DND-41 (cell line): ENCODE results near the gene EXD3.
"Not testable (repeated sequence)": the region's sequence is repeated elsewhere in the genome, so short reads cannot be mapped to it uniquely, and the experiment has no call there.

Experiments
- ATAC-seq: fragments of 200-7000 bp; cut with Tn5 transposase; 3 replicates; pipeline ENCODE4 v1.9.1; 2021; ENCODE audit warnings: low read depth; ENCODE audit not compliant: insufficient read depth
- DNase-seq: peaks from one replicate; pipeline ENCODE4 v3.0.0-alpha.2; 2020
- H2AFZ ChIP-seq: 2 replicates; pipeline ENCODE4 v1.6.0; 2012; ENCODE audit warnings: low read depth, low read length
- H3K27ac ChIP-seq: 2 replicates; pipeline ENCODE4 v1.5.1; 2012; ENCODE audit warnings: low read length, inconsistent platforms
- H3K27me3 ChIP-seq: fragments of 200-600 bp; sonication (generic); 2 replicates; pipeline ENCODE4 v1.6.0; 2012; ENCODE audit warnings: low read length, mild to moderate bottlenecking, inconsistent platforms; ENCODE audit not compliant: insufficient read depth, poor library complexity
- H3K36me3 ChIP-seq: 2 replicates; pipeline ENCODE4 v1.5.1; 2012; ENCODE audit warnings: low read length, inconsistent platforms; ENCODE audit not compliant: insufficient read depth
- H3K4me1 ChIP-seq: 2 replicates; pipeline ENCODE4 v1.5.1; 2012; ENCODE audit warnings: mild to moderate bottlenecking, low read length; ENCODE audit not compliant: insufficient read depth
- H3K4me2 ChIP-seq: 2 replicates; pipeline ENCODE4 v1.6.0; 2012; ENCODE audit warnings: mild to moderate bottlenecking, moderate library complexity, low read length, inconsistent platforms; ENCODE audit not compliant: insufficient read depth
- H3K4me3 ChIP-seq, 2 experiments: fragments of 200-600 bp in 1 of 2; shearing (Covaris generic) in 1 of 2; 2 replicates each; pipeline ENCODE4 v1.5.1; 2012 to 2016; ENCODE audit warnings: inconsistent platforms in 2 of 2, low read length in 2 of 2, mild to moderate bottlenecking in 2 of 2, low read depth in 1 of 2, moderate library complexity in 1 of 2
- H3K79me2 ChIP-seq: 2 replicates; pipeline ENCODE4 v1.6.0; 2012; ENCODE audit warnings: low read length, inconsistent platforms; ENCODE audit not compliant: insufficient read depth
- H3K9ac ChIP-seq: 2 replicates; pipeline ENCODE4 v1.6.0; 2012; ENCODE audit warnings: low read depth, mild to moderate bottlenecking, inconsistent platforms, low read length, moderate library complexity
- H3K9me3 ChIP-seq: 2 replicates; pipeline ENCODE4 v1.5.1; 2012; ENCODE audit warnings: low read length, moderate library complexity, mild to moderate bottlenecking, inconsistent platforms; ENCODE audit not compliant: insufficient read depth, severe bottlenecking
- H4K20me1 ChIP-seq: 2 replicates; pipeline ENCODE4 v1.6.0; 2012; ENCODE audit warnings: low read length; ENCODE audit not compliant: insufficient read depth
- EZH2 ChIP-seq: IDR thresholded peaks from 3 replicates; pipeline ENCODE4 v1.6.1; 2012; ENCODE audit warnings: borderline replicate concordance, low read depth, mild to moderate bottlenecking, moderate library complexity, low read length, inconsistent platforms; ENCODE audit not compliant: severe bottlenecking
- TF ChIP-seq, protein P1 (sequence below): IDR thresholded peaks from 2 replicates; pipeline ENCODE4 v1.5.1; 2012; ENCODE audit warnings: borderline replicate concordance, low read length, moderate library complexity, mild to moderate bottlenecking; ENCODE audit not compliant: poor library complexity, severe bottlenecking; ENCODE audit errors: extremely low read depth

The EXD3 gene

DNA sequence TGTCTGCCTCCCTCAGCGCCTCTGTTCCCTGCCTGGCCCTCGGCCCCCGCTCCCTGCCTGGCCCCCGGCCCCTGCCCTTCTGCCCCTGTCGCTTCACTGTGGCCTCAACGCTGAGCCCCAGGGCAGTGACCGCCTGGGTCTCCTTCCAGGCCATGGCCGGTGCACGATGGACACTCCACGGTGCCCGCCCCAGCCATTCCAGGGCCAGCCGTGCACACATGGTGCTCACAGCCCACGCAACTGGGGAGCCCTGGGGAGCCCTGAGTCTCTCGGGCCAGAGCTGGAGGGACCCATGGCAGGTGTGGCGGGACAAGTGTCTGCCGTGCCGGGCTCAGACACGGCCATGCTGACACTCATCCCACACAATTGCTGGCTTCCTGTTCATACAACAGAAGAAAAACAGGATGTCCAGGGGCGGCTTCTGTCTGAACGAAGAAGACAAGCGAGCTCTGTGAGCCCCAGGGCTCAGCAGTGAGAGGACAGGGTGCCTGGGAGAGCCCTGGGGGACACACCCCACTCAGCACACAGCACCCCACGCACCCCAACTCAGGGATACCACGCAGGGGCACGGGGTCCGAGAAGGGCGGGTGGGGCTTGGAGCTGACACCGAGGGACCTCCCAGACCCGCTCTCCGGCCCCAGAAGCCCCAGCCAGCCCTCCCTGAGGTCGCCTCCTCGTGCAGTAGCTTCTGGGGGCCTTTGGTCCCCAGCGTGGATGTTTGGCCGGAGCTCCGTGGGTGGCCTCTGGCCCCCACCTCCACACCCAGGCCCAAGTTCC lies 35.7 kb downstream of the EXD3 start:
- no peak for ATAC-seq
- no peaks in the 10 kb centered on the region for H3K36me3 ChIP-seq
- H3K4me2 ChIP-seq: no peak overlapping the region
- no peaks in the 10 kb centered on the region for H3K79me2 ChIP-seq
- no peaks in the 10 kb centered on the region for H3K4me1 ChIP-seq
- no peak overlapping the region for H3K9ac ChIP-seq
- TF ChIP-seq, protein P1, sequence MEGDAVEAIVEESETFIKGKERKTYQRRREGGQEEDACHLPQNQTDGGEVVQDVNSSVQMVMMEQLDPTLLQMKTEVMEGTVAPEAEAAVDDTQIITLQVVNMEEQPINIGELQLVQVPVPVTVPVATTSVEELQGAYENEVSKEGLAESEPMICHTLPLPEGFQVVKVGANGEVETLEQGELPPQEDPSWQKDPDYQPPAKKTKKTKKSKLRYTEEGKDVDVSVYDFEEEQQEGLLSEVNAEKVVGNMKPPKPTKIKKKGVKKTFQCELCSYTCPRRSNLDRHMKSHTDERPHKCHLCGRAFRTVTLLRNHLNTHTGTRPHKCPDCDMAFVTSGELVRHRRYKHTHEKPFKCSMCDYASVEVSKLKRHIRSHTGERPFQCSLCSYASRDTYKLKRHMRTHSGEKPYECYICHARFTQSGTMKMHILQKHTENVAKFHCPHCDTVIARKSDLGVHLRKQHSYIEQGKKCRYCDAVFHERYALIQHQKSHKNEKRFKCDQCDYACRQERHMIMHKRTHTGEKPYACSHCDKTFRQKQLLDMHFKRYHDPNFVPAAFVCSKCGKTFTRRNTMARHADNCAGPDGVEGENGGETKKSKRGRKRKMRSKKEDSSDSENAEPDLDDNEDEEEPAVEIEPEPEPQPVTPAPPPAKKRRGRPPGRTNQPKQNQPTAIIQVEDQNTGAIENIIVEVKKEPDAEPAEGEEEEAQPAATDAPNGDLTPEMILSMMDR: no peak
- TF ChIP-seq EZH2: no peak
- no peaks in the 10 kb centered on the region for H3K27me3 ChIP-seq
- no peak for DNase-seq
- H3K27ac ChIP-seq: no peak overlapping the region
- H2AFZ ChIP-seq: no peak overlapping the region
- no peaks in the 10 kb centered on the region for H3K9me3 ChIP-seq
- no peaks in the 10 kb centered on the region for H4K20me1 ChIP-seq
- no peak overlapping the region for H3K4me3 ChIP-seq

DNA sequence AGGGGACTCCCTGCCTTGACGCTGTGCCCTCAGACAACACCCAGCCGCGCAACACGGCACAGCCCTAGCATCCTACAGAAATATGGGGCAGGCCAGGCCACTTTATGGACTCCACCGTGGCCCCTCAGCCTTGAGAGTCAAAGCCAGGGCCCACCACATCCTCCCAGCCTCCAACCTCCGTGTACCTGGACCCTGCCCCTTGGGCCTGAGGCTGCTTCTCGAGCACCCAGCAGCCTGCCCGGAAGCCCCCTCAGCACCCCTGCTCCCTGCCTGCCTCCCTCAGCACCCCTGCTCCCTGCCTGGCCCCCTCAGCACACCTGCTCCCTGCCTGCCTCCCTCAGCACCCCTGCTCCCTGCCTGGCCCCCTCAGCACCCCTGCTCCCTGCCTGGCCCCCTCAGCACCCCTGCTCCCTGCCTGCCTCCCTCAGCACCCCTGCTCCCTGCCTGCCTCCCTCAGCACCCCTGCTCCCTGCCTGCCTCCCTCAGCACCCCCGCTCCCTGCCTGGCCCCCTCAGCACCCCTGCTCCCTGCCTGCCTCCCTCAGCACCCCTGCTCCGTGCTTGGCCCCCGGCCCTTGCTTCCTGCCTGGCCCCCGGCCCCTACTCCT lies 36.4 kb downstream of the EXD3 start:
- H3K9ac ChIP-seq, H3K27ac ChIP-seq: not testable (repeated sequence)

DNA sequence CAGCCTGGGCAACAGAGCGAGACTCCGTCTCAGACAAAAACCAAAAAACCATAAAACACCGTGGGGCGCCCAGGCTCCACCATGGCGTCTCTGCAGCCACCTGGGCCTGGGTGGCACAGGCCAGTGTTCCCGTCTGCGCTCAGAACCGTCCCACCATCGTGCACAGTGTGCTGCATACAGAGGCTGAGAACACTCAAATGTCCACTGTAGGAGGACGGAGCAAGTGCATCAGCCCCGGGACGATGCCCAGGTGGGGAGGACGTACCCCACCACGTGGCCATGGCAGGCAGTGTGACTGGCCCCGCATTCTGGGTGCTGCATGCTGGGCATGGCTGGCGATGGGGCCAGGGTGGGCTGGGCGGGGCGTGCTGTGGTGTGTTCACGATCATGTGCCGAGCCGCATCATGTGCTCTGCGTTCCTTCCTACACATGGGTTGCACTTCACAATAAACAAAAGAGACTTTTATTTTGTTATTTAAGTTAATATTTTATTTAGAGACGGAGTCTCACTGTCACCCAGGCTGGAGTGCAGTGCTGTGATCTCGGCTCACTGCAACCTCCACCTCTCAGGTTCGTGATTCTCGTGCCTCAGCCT lies 37.8 kb downstream of the EXD3 start:
- Histone ChIP-seq H3K27ac (no peak overlapping the region), H3K79me2 (no peaks in the 10 kb centered on the region), H3K9ac (no peak overlapping the region), H3K36me3 (no peaks in the 10 kb centered on the region), H3K9me3 (no peaks in the 10 kb centered on the region), H3K4me3 (no peak overlapping the region), H2AFZ (no peak overlapping the region), H3K4me1 (no peaks in the 10 kb centered on the region), H4K20me1 (no peaks in the 10 kb centered on the region), H3K4me2 (no peak overlapping the region), H3K27me3 (no peaks in the 10 kb centered on the region)
- no peak for TF ChIP-seq EZH2
- TF ChIP-seq, protein P1: no peak
- DNase-seq (no peak), ATAC-seq (no peak)

More for the DNA sequence above, 36.4 kb downstream of the EXD3 start:
- H3K79me2 ChIP-seq, H2AFZ ChIP-seq, ATAC-seq, H3K9me3 ChIP-seq, H3K4me2 ChIP-seq, H3K4me3 ChIP-seq, H4K20me1 ChIP-seq, H3K4me1 ChIP-seq, H3K27me3 ChIP-seq, H3K36me3 ChIP-seq, DNase-seq: not testable (repeated sequence)
